ENCODE data around the gene MS4A6E.

The MS4A6E gene

DNA sequence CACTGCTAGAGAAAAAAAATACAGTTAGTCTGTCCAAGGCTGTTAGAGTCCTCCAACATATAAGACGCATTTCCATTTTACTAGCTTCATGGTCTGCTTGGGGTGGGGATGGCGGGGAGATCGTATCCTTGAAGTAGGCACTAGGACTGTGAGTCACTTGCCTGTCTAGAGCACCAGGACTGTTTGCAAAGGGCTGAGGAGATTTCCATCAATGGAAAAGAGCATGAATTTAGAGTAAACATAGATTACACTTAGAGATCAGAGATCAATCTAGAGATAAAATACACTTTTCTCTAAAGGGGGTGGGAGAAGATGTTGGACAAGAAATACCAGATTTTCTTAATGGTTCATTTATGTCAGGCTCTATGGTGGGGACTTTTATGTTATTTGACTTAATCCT lies 49.5 kb downstream of the MS4A6E start:
- no peak for DNase-seq

DNA sequence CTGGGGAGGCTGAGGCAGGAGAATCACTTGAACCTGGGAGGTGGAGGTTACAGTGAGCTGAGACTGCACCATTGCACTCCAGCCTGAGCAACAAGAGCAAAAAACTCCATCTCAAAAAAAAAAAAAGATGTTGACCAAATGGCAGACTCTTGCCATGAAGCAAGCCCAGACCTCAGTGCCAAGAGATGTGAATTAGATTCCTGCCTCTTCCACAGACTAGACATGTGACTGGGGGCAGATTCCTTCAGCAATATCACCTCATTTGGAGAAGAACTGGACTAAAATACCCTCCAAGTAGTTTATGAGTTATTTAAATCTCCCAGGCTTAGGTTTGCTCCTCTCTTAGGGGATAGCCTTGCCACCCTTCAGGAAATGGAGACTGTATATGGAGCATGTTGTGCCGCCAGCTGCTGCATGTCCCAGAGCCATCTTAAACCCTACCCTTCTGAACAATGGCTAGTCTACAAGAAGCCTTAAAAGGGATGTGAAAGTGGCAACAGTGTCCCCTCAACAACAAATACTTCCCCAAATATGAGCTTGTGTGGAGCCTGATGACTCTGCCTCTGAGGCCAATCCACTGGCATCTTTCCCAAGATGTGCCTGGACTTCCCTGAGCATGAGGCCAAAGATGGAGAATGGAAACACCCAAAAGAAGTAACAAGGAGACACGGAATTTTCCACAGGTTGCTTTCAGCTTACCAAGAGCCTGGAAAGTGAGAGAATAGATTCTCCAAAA lies 50.5 kb downstream of the MS4A6E start:
- no peak for DNase-seq

DNA sequence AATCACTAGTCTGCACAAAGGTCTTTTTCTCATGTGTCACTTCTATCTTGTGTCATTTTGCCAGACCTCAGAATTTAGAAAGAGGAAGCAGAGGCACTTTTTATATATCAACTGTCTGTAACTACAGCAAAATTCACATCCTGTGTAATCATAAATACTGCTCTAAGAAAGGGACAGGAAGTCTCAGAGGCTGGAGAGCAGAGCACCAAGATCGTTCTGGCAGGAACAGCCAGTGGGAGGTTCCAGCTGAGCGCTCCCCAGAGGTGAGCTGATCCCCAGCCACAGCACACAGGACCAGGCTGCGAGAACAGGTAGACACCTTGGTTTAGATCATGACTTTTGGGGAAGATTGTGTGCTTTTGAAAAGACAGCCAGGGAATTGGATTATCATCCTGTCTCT lies 51.3 kb downstream of the MS4A6E start, which contains the start of gene MS4A7:
MS4A7 (plus strand) TSS at position 179 of the 400 bp plus-strand sequence. CDS start 4,610 bp downstream, outside the sequence.
- peak; percentile 4 for DNase-seq

GRCh38 chr11:60389279-60389910 lies 62.3 kb downstream of the MS4A6E start:
- DNase-seq = no peak

GRCh38 chr11:60390419-60390818 lies 63.4 kb downstream of the MS4A6E start:
- no peak for DNase-seq
